ENCODE measurements around the gene PAM. TPM values are rescaled to one million over a fixed set of nuclear protein-coding genes. Genes with fewer than 3 reads are reported as not detected.

Gene PAM
- total RNA-seq, 1 donor from 2014 or later = 171 TPM

DNA sequence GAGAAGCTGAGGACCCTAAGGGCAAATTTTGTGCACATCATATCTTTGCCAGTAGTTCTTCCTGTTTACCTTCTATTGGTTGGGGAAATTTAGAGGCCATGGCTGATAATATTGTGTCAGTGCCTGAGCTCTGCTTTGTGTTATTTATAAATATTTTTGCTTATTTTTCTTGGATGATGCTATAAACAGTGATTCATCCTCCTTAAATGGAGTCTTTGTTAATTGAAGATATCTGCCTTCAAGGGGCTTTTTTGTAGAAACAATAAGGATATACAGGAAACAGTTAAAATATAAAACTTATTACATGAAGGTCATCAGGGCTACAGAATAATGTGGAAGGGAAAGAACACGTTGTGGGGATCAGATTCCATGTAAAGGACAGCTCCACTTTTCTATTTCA lies 78.0 kb downstream of the PAM start:
- TF ChIP-seq, protein P1, sequence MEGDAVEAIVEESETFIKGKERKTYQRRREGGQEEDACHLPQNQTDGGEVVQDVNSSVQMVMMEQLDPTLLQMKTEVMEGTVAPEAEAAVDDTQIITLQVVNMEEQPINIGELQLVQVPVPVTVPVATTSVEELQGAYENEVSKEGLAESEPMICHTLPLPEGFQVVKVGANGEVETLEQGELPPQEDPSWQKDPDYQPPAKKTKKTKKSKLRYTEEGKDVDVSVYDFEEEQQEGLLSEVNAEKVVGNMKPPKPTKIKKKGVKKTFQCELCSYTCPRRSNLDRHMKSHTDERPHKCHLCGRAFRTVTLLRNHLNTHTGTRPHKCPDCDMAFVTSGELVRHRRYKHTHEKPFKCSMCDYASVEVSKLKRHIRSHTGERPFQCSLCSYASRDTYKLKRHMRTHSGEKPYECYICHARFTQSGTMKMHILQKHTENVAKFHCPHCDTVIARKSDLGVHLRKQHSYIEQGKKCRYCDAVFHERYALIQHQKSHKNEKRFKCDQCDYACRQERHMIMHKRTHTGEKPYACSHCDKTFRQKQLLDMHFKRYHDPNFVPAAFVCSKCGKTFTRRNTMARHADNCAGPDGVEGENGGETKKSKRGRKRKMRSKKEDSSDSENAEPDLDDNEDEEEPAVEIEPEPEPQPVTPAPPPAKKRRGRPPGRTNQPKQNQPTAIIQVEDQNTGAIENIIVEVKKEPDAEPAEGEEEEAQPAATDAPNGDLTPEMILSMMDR (IDR thresholded peaks at IDR 0.05) = no peak
- intact Hi-C loops (cut with DNase I) = no loop called here

DNA sequence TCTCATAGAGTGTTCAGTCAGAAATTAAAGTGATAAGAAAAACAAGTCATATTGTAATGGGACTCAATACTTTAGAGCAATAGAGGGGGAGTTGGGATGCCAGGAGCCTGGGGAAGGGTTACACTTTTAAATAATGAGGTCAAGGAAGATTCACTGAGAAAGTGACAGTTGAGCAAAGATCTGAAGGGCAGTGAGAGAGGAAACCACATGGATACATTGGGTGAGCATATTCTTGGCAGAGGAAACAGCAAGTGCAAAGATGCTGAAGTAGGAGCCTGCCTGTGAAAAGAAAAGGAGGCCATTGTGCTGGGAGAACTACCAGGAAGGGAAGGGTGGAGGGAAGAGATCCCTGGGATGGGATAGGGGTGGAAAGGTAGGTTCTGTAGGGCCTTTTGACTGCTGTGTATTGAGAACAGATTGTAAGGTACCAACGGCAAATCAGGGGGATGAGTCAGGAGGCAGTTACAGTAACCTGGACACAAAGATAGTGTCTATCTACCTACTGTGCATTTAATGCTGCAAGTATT lies 79.4 kb downstream of the PAM start:
- H3K27ac ChIP-seq = no peak overlapping the region
- intact Hi-C loops (cut with DNase I) = no loop called here
- no peak for ATAC-seq

More for the DNA sequence above, 78.0 kb downstream of the PAM start:
- Histone ChIP-seq H3K27ac (no peak overlapping the region), H3K4me1 (no peaks in the 10 kb centered on the region), H3K27me3 (ENCODE audit: low read depth) (no peaks in the 10 kb centered on the region), H3K4me3 (no peak overlapping the region), H3K9me3 (no peaks in the 10 kb centered on the region), H3K36me3 (no peaks in the 10 kb centered on the region)
- DNase-seq (no peak), ATAC-seq (no peak)

DNA sequence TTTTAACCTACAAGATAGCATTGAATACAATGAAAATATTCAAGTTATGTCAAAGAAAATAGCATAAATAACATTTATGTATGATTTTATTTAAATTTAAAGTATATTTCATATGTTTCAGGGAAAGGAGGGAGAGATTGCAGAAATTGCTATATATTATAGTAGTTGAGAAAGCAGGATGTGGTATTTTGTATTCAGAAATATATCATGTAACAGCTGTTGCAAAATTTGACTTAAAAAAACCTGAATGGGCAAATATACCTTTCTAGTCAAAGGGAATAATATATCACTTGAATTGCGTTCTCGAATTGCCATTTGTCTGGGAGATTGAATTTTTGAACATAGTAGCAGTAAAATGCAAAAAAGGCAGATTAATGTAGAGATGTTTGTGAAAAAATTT lies 80.6 kb downstream of the PAM start:
- H3K27ac ChIP-seq = no peak overlapping the region
- intact Hi-C loops (cut with DNase I) = no loop called here
- no peak for DNase-seq

More for the DNA sequence above, 79.4 kb downstream of the PAM start:
- H3K4me3 ChIP-seq = no peak overlapping the region
- TF ChIP-seq, protein P1 (IDR thresholded peaks at IDR 0.05) = no peak
- H3K4me1 ChIP-seq = no peaks in the 10 kb centered on the region
- no peaks in the 10 kb centered on the region for H3K36me3 ChIP-seq
- DNase-seq = no peak
- no peaks in the 10 kb centered on the region for H3K27me3 ChIP-seq (ENCODE audit: low read depth)
- H3K9me3 ChIP-seq = no peaks in the 10 kb centered on the region

DNA sequence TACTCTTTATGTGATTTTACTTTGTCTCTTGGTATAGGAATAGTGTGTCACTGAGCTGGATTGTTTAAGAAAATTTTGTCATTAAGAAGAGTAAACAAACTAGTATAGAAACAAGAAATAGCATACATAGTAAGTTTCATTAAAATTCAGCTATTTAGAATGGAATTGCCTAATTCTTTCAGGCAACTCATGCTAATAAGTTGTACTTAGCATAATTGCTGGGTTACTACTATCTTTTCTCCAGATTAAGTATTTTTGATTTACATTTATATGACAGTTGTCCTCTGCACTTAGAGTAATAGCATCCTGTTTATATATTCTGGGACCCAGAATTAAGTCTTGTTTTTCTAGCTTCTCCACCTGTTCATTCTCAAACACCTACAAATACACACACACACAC lies 85.9 kb downstream of the PAM start:
- DNase-seq (no peak), ATAC-seq (no peak)
- intact Hi-C loops (cut with DNase I) = no loop called here
- no peak overlapping the region for H3K4me3 ChIP-seq
- H3K4me1 ChIP-seq = no peaks in the 10 kb centered on the region
- no peaks in the 10 kb centered on the region for H3K9me3 ChIP-seq
- TF ChIP-seq, protein P1 (IDR thresholded peaks at IDR 0.05) = no peak
- H3K36me3 ChIP-seq = no peaks in the 10 kb centered on the region
- H3K27me3 ChIP-seq (ENCODE audit: low read depth) = no peaks in the 10 kb centered on the region
- H3K27ac ChIP-seq = no peak overlapping the region

More for the DNA sequence above, 80.6 kb downstream of the PAM start:
- Histone ChIP-seq H3K27me3 (ENCODE audit: low read depth) (no peaks in the 10 kb centered on the region), H3K4me3 (no peak overlapping the region), H3K36me3 (no peaks in the 10 kb centered on the region), H3K4me1 (no peaks in the 10 kb centered on the region), H3K9me3 (no peaks in the 10 kb centered on the region)
- TF ChIP-seq, protein P1 (IDR thresholded peaks at IDR 0.05) = no peak
- ATAC-seq = no peak

DNA sequence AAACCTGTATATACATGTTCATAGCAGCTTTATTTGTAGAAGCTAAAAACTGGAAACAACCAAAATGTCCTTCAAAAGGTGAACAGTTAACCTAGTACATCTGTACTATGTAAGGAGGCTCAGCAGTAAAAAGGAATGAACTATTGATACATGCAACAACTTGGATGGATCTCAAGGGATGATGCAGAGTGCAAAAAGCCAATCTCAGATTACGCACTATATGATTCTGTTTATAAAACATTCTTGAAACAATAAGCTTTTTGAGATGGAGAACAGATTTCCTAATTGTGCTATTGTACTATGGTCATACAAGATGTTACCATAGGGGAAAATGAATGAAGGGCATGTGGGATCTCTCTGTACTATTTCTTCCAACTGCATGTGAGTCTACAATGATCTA lies 88.9 kb downstream of the PAM start:
- TF ChIP-seq, protein P1 (IDR thresholded peaks at IDR 0.05) = no peak
- intact Hi-C loops (cut with DNase I) = no loop called here

More for the DNA sequence above, 88.9 kb downstream of the PAM start:
- Histone ChIP-seq H3K36me3 (no peaks in the 10 kb centered on the region), H3K27me3 (ENCODE audit: low read depth) (no peaks in the 10 kb centered on the region), H3K9me3 (no peaks in the 10 kb centered on the region), H3K27ac (no peak overlapping the region), H3K4me3 (no peak overlapping the region), H3K4me1 (no peaks in the 10 kb centered on the region)
- ATAC-seq = no peak
- DNase-seq = no peak

All from lower lobe of right lung (tissue), 2 donors.